NCI-H1417 treated with DMSO at 0.1 percent for 48 hours (cell line): Measurements from ENCODE around the gene DOCK1.
"Not testable (repeated sequence)": the region's sequence is repeated elsewhere in the genome, so short reads cannot be mapped to it uniquely, and the experiment has no call there.

ENCODE experiments used
- DNase-seq: peaks from one replicate; lab custom pipeline; 2025; lab: John Stamatoyannopoulos, UW

The DOCK1 gene

DNA sequence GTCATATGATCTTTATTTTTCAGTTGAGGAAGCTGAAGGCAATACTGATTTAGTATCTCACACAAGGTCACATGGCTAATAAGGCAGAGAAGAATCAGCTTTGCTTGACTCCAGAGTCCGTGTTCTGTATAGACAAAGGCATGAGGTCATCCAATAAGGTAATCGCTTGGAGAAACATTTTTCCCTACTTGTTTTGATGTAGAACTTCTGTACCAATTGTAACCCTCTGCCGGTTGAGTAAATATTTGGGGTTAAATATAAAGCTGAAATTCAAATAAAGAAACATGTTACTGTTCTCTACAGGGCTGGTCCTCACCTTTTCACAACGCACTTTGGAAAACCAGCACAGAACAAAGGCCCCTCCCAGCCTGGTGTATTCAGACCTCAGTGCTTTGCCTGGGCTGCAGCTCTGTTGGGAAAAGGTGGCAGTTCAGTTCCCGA lies 374.1 kb downstream of the DOCK1 start:
- no peak for DNase-seq

DNA sequence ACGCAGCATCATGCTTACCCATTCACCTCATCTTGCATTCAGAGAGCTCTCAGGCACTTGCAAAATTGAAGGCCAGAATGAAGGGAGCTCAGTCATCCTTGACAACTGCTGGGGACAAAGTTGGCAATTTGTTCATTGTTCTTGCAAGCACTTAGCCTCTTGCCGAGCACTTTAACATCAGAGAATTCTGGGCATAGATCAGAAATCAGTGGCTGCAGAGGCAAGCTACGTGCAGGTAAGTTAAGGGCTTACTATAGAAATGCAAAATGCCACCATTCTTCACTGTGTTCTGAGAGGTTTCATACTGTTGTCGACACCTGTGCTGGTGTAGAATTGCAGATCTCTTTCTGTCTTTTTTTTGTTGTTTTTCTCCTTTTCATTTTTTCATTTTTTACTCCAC lies 375.2 kb downstream of the DOCK1 start:
- DNase-seq: no peak

DNA sequence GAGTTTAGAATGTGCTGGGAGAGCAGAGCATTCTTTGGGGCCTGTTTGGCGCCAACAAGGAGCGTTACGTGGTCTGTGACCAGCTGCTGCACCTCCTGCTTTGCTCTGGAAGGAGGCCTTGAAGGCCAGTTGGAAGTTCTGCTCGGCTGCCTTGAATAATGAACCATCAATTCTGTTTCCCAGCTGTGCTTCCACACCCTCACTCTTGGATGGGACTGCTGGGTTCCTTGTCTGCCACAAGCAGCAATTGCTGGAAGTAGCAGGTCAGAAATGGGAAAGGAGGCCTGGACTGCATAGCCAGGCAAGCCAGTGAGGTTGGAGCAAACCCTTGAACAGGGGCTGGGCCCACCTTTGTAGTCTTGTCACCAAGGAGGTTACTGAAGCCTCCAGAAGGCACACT lies 377.8 kb downstream of the DOCK1 start:
- DNase-seq: no peak

DNA sequence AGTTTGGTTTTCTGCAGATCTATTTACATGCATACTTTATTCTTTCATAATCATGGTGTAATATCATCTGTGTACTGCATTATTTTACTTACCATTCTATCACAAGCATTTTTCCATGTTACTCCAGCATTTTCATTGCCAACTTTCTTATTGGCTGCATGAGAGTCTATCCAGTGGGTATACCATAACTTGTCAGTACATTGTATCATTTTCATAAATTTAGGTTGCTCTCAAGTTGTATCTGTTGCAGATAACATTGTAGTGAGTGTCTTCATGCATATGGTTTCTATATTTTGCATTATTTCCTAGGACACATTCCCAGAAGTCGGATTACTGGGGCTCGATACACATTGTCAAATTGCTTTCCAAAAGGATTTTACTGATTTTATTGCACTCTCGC lies 378.3 kb downstream of the DOCK1 start:
- no peak for DNase-seq

DNA sequence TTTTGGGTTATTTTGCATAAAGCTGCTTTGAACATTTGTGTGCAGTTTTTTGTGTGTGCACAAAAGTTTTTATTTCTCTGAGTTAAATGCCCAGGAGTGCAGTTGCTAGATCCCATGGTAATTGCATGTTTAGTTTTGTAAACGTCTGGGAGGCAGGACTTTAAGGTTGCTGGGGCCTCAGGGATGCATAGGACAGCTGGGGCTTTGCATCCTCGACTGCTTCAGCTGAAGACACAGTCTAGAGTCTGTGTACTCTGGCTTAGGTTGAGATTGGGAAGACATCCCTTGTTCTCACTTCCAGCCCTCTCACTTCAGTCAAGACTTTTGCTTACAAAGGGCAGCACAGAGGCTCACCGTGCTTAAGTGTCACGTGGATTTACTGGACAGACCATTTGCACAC lies 385.6 kb downstream of the DOCK1 start:
- DNase-seq: no peak

DNA sequence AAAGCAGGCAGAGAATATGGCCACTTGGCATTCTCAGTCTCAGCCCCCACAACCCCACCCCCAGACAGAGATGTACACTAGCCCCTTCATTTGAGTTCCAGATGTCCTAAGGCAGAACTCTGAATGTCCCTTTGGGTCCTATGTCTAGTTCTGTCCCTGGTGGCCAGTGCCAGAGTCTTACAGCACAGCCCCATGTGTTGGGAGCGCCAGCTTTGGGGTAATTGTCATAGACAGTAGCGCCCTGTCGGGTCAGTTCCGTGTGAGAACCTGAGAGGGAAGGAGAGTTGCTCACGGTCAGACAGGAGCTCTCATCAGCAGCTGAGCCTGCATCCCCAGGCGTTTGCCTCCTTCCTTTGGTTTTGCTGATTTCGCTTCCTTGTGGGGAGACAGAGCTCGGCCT lies 386.1 kb downstream of the DOCK1 start:
- no peak for DNase-seq

DNA sequence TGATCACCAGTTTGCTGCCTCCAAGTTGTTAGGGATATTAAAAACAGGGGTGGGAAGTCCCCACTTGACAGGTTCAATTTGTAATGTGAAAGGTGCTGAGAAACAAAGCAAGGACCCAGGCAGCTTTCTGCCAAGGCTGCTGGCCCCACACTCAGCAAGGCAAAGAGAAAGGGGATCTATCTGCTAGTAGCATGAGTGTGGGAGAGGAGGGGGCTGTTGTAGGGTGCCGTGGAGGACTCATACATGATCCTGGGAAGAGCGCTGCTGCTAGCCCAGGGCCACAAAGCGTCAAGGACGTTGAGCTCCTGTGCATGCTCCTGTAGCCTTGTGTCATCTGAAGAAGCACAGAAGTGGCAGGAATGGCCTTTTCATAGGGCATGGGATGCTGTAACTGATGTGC lies 387.7 kb downstream of the DOCK1 start:
- DNase-seq: no peak

DNA sequence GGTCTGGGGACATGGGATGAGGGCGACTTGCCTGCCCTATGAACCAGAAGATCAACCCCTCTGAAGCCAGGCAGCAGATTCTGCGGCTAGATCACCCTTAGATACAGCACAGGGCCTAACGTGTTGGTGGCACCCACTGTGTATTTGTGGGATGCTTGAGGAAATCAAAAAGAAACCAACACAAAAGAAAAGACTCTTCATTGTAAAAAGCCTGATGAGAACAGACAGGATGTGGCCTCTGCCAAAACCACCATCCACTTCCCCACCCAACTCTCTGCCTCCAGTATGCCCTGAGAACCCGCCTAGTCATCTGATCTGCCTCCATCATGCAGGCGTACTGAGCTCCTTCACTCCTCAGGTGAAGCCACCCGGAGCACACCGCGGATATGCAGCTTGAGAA lies 388.4 kb downstream of the DOCK1 start:
- no peak for DNase-seq

DNA sequence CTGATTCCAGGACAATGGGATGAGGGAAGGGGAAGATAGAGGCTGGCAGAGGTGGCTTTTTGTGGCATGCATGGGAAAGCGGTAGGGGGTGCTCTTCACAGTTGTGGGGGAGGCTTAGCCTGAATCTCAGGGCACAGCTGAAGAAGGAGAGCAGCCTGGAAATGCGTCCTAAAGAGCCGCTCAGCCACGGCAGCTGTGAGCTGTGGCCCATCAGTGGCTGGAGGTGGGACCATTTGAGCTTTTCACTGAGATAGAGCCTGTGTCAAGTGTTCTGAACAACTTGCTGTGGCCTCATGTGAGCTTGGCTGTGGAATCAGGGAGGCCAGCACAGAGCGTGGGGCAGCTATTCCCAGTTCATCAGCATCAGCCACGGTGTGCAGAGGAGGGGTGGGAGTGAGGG lies 391.5 kb downstream of the DOCK1 start:
- DNase-seq: no peak

DNA sequence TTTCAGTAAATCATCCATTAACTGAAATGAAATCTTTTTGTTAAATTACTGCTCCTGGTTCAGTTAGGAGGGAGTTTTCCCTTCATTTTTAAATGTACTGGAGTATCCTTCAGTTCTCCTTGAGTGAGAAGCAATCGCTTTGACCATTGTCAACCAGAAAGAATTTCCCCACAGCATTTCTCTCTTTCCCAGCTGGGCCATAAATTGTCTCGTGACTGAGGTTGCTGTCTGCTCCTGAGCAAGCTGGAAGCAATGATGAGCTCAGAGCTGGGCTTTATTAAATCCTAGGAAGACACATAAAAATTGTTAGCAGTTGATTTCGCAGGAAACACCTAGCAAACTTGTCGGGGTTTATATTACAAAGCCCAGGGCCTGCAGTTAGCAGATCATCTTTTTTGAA lies 393.2 kb downstream of the DOCK1 start:
- no peak for DNase-seq

DNA sequence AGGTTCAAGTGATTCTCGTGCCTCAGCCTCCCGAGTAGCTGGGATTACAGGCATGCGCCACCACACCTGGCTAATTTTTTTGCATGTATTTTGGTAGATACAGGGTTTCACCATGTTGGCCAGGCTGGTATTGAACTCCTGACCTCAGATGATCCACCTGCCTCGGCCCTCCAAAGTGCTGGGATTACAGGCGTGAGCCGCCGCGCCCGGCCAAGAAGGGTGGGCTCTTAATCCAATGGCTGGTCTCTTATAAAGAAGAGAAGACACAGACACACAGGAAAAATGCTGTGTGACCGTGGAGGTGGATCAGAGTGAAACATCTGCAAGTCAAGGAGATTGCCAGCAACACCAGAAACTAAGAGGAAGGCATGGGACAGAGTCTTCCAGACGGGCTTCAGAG lies 394.0 kb downstream of the DOCK1 start:
- not testable (repeated sequence) for DNase-seq

DNA sequence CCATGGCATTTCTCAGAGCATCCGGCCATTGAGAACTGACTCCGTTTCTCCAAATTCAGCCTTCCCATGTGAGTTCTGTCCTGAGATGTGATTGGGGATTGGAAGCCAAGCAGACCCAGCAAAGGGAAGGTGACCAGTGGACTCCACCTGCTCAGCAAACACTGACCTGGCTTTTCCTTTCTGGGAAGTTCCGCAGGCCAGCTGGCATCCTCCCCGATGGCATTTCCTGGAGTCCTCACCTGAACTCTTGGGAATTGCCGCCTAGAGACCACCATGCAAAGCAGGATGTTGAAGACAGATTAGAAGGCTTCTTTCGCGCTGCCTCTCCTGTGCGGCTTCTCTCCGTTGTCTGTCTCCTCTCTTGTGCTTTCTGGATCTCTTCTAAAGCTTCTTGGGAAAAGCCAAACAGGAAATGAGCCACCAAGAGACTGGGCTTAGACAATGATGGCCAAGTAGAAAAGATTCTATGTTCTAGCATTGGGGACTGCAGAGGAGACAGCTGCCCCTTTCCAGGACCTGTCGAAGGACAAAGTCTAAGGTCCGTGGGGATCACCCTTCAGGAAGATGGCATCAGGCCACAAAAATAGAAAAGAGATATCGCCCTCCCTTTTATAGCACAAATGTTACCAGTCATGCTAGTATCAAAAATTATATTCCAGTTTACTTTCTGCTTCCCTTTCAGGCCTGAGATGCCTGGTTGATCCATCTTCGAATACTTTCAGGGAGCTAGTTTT lies 394.9 kb downstream of the DOCK1 start:
- DNase-seq: no peak

DNA sequence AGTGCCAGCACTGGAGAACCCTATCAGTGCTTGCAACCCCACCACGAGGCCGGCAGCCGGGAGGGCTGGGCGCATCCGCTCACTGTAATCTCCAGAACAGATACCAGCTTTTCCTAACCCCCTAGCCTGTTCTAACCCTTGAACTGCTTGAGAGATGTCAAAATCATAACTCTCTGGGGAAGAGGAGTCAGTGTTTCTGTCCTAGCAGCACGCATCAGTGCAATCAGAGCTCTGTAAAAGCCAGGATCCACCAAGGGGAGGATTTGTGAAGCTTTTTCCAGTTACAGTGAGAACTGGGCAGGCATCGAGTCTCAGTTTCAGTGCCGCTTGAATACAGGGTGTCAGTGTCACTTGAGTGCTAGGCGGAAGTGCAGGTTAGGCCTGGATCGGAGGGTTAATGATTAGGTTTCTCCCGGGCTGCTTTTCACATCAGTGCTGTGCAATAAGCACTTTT lies 395.7 kb downstream of the DOCK1 start:
- DNase-seq: no peak

DNA sequence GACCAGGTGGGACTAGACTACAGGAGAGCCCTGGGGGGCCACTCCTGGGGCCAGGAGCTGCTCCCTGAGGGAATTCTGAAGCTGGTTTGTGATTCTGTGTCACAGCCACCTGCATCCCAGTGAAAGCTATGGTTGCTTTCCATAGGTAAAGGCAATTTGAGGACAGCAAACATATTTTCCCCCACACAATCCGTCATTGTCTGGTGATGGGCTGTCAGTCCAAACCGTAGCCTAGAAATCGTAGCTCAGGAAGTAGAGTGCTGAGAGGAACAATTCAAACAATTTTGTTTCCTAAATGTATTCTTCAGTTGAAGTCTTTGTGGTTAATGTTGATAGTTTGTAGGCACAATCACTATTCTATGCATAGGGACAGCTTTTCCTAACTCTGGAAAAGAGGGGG lies 397.1 kb downstream of the DOCK1 start:
- DNase-seq: no peak

DNA sequence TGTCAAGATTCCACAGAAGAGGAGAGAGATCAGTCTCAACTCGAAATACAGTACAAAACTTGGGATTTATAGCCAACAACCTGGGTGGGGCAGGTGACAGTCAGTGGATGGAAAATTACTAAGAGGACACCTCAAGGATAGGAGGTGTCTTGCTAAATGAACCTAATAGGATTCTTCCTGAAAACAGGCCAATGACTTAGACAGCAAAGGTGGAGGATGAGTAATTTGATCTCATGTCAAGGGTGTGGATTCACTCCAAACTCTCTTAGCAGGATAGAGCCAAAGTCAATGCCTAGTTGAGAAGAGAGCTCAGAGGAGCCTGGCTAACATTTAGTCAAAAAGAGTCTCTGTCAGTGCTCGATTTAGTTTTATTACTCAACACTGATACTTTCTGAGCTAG lies 397.9 kb downstream of the DOCK1 start:
- no peak for DNase-seq

DNA sequence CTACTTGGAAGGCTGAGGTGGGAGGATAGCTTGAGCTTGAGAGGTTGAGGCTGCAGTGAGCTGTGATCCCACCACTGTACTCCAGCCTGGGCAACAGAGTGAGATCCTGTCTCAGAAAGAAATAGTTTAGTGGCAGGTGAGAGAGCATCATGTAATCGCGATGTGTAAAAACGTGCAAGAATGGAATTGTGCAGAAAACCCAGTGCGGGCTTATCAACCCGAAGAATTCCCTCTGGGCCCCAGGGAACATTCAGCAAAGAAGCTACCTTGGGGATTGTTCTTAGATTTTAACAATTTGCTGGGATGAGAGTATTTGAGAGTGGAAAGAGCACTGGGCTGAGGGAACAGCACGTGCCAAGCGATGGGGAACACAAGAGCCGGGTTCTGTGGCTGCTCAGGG lies 398.5 kb downstream of the DOCK1 start:
- DNase-seq: no peak

DNA sequence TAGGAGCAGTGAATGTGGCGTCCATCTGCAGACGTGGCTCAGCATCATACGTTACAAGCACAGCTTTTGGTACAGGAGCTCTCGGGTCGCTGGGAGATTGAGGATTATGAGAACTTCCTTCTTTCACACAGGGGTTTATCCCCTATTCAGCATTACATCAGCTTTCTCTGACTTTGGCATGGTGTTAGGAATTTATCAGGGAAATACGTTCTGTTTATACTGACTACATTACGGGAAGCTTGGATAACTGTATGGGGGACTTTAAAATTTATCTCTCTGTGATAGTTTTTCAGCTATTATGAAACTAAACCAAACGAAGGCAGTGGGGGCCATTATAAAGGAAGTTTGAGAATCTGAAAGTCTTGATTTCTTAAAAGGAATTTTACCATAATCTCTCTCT lies 401.3 kb downstream of the DOCK1 start:
- DNase-seq: no peak

DNA sequence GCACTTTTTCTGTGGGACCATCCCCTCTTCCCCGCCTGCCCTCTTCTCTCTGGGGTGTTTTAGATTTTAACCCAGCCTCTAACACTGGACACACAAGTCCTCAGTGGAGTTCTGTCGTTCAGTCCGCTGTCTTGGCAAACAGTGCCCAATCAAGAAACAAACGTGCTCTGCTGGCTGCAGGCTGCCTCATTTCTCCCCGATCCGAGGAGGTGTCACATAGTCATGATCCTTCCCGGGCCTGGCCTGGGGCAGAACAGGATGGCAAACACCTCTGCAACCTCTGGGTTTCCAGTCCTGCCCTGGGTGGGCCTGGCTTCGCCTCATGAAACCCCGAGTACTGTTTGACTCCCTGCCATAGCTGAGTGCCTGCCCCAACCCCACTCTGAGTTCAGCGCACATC lies 402.1 kb downstream of the DOCK1 start:
- DNase-seq: no peak

DNA sequence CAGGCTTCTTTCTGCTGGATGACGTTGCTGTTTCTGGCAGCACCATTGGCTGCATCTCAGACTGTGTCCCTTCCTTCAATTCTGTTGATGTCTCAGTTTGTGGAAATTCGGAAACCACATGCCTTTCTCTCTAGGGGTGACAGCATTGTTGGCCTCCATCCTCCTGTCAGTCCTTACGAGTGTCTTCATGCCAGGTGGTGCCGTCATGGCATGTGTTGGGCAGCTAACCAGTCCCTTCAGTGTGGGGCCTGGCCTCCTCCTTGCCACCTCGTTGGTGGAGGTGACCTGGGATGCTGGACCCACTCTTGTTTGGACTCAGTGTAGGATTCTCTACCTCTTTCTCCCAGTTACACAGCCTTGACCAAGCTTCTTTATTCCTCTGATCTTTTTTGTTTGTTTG lies 402.8 kb downstream of the DOCK1 start:
- no peak for DNase-seq

DNA sequence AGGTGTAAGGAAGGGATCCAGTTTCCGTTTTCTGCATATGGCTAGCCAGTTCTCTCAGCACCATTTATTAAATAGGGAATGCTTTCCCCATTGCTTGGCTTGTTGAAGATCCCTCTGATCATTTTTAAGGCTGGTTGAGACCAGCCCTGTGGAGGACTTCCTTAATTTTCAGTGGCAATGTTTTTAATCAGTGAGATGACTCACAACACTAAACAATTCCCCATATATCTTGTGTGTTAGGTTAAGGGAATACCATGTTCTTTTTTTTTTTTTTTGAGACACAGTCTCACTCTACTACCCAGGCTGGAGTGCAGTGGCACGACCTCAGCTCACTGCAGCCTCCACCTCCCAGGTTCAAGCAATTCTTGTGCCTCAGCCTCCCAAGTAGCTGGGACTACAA lies 404.4 kb downstream of the DOCK1 start:
- DNase-seq: not testable (repeated sequence)

DNA sequence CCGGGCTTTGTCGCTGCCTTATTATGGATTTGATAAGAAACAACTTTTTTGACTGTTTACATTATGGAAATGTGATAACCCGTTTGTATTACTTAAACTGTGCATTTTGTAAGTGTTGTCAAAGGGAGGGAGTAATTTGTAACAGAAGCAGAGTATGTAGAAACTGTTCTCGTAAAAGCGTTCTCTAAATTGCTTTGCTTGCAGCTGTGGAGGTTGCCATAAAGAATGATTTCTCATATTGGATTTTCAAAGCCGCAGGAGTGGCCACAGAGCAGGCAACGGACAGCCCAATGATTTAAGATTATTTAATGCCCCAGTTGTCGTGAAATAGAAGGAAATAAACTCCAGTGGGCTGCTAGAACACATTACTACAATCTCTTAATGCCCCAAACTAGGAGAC lies 405.2 kb downstream of the DOCK1 start:
- DNase-seq: no peak

DNA sequence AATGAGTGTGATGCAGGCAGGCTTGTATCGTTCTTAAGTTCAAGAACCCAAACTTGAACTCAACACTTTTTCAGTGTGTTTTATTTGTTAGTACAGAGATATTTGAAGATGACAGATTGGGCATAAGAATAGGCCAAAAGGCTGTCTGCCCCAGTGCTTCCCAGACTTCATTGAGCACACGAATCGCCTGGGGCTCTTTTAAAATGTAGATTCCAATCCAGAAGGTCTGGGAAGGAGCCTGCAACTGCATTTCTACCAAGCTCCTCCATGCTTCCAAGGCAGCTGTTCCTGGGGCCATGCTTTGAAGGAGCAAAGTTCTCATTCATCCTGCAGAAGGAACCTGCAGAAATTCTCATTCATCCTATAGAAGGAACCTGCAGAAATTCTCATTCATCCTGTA lies 405.7 kb downstream of the DOCK1 start:
- DNase-seq: no peak

DNA sequence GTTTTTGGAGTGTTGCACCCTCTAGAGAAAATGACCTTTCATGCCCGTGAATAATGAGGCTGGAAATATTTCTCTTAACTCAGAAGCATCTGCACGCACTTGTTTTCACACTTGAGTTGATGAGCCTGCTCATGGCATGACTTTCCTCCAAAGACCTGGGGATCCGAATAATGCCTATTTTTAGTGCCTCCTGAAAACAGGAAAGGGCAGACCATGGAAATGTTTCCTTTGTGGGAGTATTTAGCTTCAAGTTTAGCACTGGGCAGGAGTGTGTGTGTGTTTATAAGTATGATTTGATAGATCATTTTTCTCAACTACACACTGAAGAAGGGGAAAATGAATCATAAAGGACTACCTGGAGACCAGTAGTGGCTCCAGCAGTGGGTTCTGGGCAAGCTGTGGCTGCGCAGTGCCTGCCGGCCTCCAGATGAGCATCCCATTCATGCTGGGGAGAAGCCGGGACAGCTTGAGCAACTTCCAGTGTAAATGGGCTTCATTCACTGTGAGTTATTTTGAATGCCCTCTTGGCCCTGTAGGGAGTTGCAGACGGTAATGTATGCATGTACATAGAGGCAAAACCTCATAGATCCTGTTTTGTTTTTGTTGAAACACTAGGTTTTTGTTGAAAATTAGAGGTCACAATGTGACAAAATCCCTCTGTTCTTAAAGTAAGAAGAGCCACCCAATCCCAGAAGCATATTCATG lies 408.9 kb downstream of the DOCK1 start:
- no peak for DNase-seq

DNA sequence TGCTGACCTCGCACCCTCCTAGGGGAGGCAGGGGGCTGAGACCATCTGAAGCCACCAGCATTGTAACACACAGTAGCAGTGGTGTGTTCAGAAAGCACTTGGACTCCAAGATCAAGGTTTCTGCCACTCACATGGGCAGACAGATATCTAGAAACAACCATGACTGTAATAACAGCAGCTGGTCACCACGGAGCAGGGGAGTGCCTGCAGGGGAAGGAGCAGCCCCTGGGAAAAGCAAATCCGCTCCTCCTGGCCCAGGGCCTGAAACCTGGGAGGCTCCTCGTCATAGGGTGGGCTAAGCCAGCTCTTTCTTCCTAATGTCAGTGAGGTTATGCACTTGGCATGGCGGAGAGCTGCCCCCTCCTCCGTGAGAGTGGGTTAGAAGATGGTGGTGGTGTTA lies 409.6 kb downstream of the DOCK1 start:
- DNase-seq: no peak
